ENCODE measurements around the gene MAP4K1.

DNA sequence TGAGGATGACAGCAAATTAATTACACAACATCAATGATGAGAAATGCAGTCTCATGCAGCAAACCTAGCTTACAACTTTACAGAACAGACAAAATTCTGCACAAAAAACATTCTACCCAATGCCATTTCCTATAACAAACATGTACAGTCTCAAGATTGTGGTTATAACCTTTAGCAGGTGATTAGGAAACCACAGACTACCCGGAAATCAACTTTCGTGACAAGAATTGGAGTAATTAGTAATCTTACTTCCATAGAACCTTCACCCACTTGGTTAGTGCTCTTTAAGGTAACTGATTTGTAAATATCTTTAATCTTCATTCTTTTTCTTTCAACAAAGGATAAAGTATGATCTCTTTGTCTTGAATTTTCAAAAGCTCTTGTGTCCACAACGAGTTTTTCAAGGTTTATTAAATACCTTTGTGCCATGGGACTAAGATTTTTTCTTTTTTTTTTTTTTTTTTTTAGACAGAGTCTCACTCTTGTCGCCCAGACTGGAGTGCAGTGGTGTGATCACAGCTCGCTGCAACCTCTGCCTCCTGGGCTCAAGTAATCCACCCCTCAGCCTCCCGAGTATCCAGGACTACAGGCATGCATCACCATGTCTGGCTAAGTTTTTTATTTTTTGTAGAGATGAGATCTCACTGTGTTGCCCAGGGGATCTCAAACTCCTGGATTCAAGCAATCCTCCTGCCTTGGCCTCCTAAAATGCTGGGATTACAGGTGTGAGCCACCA, 78.8 kb downstream of the MAP4K1 start:
- TF ChIP-seq CTCF (IDR thresholded peaks at IDR 0.05; ENCODE audit: poor library complexity, severe bottlenecking) (no peak), POLR2AphosphoS5 (IDR thresholded peaks at IDR 0.05) (no peak), RAD21 (conservative IDR thresholded peaks at IDR 0.05) (no peak), EZH2 (IDR thresholded peaks at IDR 0.05; ENCODE audit: borderline replicate concordance, insufficient read depth, low read length, poor library complexity, severe bottlenecking) (no peak)
